Neural cell (in vitro differentiated cells): ENCODE data around the gene NLRC3. TPM values are rescaled to one million over a fixed set of nuclear protein-coding genes. Genes with fewer than 3 reads are reported as not detected.

Experiments
- H2AFZ ChIP-seq: fragments of 200-600, 300-800 bp; sonication (generic), shearing (Covaris generic); 2 replicates; pipeline ENCODE4 v1.6.0; 2014; ENCODE audit warnings: low read depth, mild to moderate bottlenecking, antibody characterized with exemption, low read length, moderate library complexity
- H3F3A ChIP-seq: fragments of 200-600 bp; shearing (Covaris generic); 2 replicates; pipeline ENCODE4 v1.6.1; 2016; ENCODE audit warnings: mild to moderate bottlenecking, moderate library complexity, mixed read lengths, antibody characterized with exemption, low read length; ENCODE audit not compliant: insufficient read depth, poor library complexity, severe bottlenecking
- H3K27ac ChIP-seq: fragments of 200-600, 300-800 bp; sonication (generic), shearing (Covaris generic); 2 replicates; pipeline ENCODE4 v1.5.1; 2014; ENCODE audit warnings: mild to moderate bottlenecking, low read length, moderate library complexity
- H3K27me3 ChIP-seq: fragments of 300-800, 200-600 bp; sonication (generic), shearing (Covaris generic); 2 replicates; pipeline ENCODE4 v1.6.0; 2014; ENCODE audit warnings: mild to moderate bottlenecking, low read depth, low read length, moderate library complexity; ENCODE audit not compliant: insufficient read depth
- H3K36me3 ChIP-seq: fragments of 300-800, 200-600 bp; sonication (generic), shearing (Covaris generic); 2 replicates; pipeline ENCODE4 v1.5.1; 2014; ENCODE audit warnings: mild to moderate bottlenecking, antibody characterized with exemption, low read length, moderate library complexity; ENCODE audit not compliant: insufficient read depth
- H3K4me2 ChIP-seq: fragments of 300-800, 200-600 bp; sonication (generic), shearing (Covaris generic); 2 replicates; pipeline ENCODE4 v1.6.0; 2014; ENCODE audit warnings: mild to moderate bottlenecking, low read length
- H3K4me3 ChIP-seq: fragments of 300-800, 200-600 bp; sonication (generic), shearing (Covaris generic); 2 replicates; pipeline ENCODE4 v1.5.1; 2014; ENCODE audit warnings: mild to moderate bottlenecking, low read length, moderate library complexity
- H3K79me2 ChIP-seq: fragments of 200-600 bp; shearing (Covaris generic); replicated peaks from 2 replicates; pipeline ENCODE4 v1.6.0; 2014; ENCODE audit warnings: mild to moderate bottlenecking, low read length, moderate library complexity; ENCODE audit not compliant: insufficient read depth
- H3K9ac ChIP-seq: fragments of 300-800, 200-600 bp; sonication (generic), shearing (Covaris generic); 2 replicates; pipeline ENCODE4 v1.6.1; 2016; ENCODE audit warnings: mild to moderate bottlenecking, low read length, mixed read lengths
- H3K9me2 ChIP-seq: fragments of 200-600 bp; shearing (Covaris generic); 2 replicates; pipeline ENCODE4 v1.6.1; 2016; ENCODE audit warnings: mild to moderate bottlenecking, low read length, mixed read lengths; ENCODE audit not compliant: insufficient read depth
- H3K9me3 ChIP-seq: fragments of 200-600, 300-800 bp; sonication (generic), shearing (Covaris generic); 2 replicates; pipeline ENCODE4 v1.6.1; 2016; ENCODE audit warnings: mild to moderate bottlenecking, mixed run types, low read length, moderate library complexity, mixed read lengths
- H4K20me1 ChIP-seq: fragments of 200-600 bp; shearing (Covaris generic); 2 replicates; pipeline ENCODE4 v1.6.1; 2016; ENCODE audit warnings: mild to moderate bottlenecking, mixed run types; ENCODE audit not compliant: insufficient read depth
- CTCF ChIP-seq: fragments of 450-650 bp; IDR thresholded peaks from 2 replicates; pipeline ENCODE4 v1.5.1; 2014; ENCODE audit warnings: antibody characterized with exemption, mild to moderate bottlenecking, moderate library complexity; ENCODE audit not compliant: poor library complexity, severe bottlenecking
- EP300 ChIP-seq: fragments of 450-650 bp; conservative IDR thresholded peaks from 2 replicates; pipeline ENCODE4 v1.6.1; 2014; ENCODE audit warnings: antibody characterized with exemption, mild to moderate bottlenecking, moderate library complexity; ENCODE audit not compliant: poor library complexity, severe bottlenecking
- EZH2 ChIP-seq: fragments of 200-600, 300-800 bp; shearing (Covaris generic), sonication (generic); IDR thresholded peaks from 2 replicates; pipeline ENCODE4 v1.6.1; 2014; ENCODE audit warnings: antibody characterized with exemption, low read length, borderline replicate concordance, mild to moderate bottlenecking; ENCODE audit not compliant: insufficient read depth, poor library complexity, severe bottlenecking
- MXI1 ChIP-seq: fragments of 450-650 bp; conservative IDR thresholded peaks from 2 replicates; pipeline ENCODE4 v1.6.1; 2014; ENCODE audit warnings: antibody characterized with exemption, mild to moderate bottlenecking; ENCODE audit not compliant: poor library complexity, severe bottlenecking
- POLR2AphosphoS5 ChIP-seq: IDR thresholded peaks from 2 replicates; pipeline ENCODE4 v1.6.1; 2012
- RAD21 ChIP-seq: fragments of 450-650 bp; conservative IDR thresholded peaks from 2 replicates; pipeline ENCODE4 v1.6.1; 2014; ENCODE audit warnings: antibody characterized with exemption, mild to moderate bottlenecking, moderate library complexity
- SMC3 ChIP-seq: fragments of 450-650 bp; conservative IDR thresholded peaks from 2 replicates; pipeline ENCODE4 v1.6.1; 2014; ENCODE audit warnings: antibody characterized with exemption, mild to moderate bottlenecking, moderate library complexity; ENCODE audit not compliant: poor library complexity
- TAF1 ChIP-seq: IDR thresholded peaks from 2 replicates; pipeline ENCODE4 v1.6.1; 2012; ENCODE audit warnings: low read depth
- polyA plus RNA-seq: library from polyadenylated mRNA; depleted of rRNA; stranded (reverse); fragments of >200 nt; gene quantifications from 2 replicates; pipeline ENCODE4 v1.2.3, GENCODE V29; 2014
- TF ChIP-seq, protein P1 (sequence below): IDR thresholded peaks from 2 replicates; pipeline ENCODE4 v1.6.1; 2012; ENCODE audit warnings: borderline replicate concordance

Gene NLRC3
- polyA plus RNA-seq, 1 donor from 2014 or later = 0.57 TPM

DNA sequence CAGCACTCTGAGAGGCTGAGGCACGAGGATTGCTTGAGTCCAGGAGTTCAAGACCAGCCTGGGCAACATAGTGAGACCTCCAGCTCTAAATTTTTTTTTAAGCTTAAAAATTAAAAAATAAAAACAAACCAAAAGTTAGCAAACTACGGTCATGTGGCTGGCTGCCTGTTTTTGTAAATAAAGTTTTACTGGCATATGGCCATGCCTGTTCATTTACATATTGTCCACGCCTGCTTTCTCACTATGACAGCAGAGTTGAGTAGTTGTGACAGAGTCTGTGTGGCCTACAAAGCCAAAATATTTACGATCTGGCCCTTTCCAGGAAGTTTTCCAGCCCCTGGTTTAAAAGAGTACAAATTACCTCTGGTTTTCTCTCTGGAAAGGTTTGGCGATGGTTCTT is 30.9 kb upstream of the NLRC3 start:
- H3K27me3 ChIP-seq = no peaks in the 10 kb centered on the region
- H3K4me2 ChIP-seq = no peak overlapping the region
- peaks cover 9% of the 10 kb centered on the region for H3K79me2 ChIP-seq
- no peak overlapping the region for H3K27ac ChIP-seq
- no peaks in the 10 kb centered on the region for H3K9me3 ChIP-seq
- no peaks in the 10 kb centered on the region for H3K9me2 ChIP-seq
- H3K36me3 ChIP-seq = peaks cover 5% of the 10 kb centered on the region
- TF ChIP-seq RAD21 (no peak), POLR2AphosphoS5 (no peak), EZH2 (no peak), SMC3 (no peak), EP300 (no peak), MXI1 (no peak), TAF1 (no peak), CTCF (no peak)
- TF ChIP-seq, protein P1, sequence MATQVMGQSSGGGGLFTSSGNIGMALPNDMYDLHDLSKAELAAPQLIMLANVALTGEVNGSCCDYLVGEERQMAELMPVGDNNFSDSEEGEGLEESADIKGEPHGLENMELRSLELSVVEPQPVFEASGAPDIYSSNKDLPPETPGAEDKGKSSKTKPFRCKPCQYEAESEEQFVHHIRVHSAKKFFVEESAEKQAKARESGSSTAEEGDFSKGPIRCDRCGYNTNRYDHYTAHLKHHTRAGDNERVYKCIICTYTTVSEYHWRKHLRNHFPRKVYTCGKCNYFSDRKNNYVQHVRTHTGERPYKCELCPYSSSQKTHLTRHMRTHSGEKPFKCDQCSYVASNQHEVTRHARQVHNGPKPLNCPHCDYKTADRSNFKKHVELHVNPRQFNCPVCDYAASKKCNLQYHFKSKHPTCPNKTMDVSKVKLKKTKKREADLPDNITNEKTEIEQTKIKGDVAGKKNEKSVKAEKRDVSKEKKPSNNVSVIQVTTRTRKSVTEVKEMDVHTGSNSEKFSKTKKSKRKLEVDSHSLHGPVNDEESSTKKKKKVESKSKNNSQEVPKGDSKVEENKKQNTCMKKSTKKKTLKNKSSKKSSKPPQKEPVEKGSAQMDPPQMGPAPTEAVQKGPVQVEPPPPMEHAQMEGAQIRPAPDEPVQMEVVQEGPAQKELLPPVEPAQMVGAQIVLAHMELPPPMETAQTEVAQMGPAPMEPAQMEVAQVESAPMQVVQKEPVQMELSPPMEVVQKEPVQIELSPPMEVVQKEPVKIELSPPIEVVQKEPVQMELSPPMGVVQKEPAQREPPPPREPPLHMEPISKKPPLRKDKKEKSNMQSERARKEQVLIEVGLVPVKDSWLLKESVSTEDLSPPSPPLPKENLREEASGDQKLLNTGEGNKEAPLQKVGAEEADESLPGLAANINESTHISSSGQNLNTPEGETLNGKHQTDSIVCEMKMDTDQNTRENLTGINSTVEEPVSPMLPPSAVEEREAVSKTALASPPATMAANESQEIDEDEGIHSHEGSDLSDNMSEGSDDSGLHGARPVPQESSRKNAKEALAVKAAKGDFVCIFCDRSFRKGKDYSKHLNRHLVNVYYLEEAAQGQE = no peak
- no peak overlapping the region for H2AFZ ChIP-seq
- H3K9ac ChIP-seq = no peak overlapping the region
- no peaks in the 10 kb centered on the region for H4K20me1 ChIP-seq
- H3F3A ChIP-seq = no peaks in the 10 kb centered on the region
- H3K4me3 ChIP-seq = no peak overlapping the region

DNA sequence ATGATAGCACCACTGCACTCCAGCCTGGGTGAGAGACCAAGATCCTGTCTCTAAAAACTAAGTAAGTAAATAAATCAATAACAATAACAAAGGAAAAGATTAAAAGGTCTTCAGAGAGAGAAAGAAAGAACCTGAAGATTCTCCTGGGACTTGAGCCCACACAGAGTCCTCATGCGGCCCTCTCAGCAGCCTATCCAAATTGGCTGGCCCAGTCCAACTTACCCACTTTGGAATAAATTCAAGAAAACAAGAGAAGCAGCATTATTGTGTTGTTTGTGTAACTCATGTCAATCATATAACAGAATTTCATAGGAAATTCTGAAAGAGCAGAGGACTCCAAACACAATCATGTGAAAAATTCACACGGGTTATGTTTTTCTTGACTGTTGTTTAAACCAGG is 30.4 kb upstream of the NLRC3 start:
- Histone ChIP-seq H3K27ac (no peak overlapping the region), H3K9me3 (no peaks in the 10 kb centered on the region), H3K36me3 (peaks cover 5% of the 10 kb centered on the region), H3K4me2 (no peak overlapping the region), H3F3A (no peaks in the 10 kb centered on the region), H3K9ac (no peak overlapping the region), H4K20me1 (no peaks in the 10 kb centered on the region), H3K79me2 (peaks cover 5% of the 10 kb centered on the region), H2AFZ (no peak overlapping the region), H3K9me2 (no peaks in the 10 kb centered on the region), H3K27me3 (no peaks in the 10 kb centered on the region), H3K4me3 (no peak overlapping the region)
- TF ChIP-seq EZH2 (no peak), TAF1 (no peak), CTCF (no peak), RAD21 (no peak), EP300 (no peak), SMC3 (no peak), MXI1 (no peak)
- TF ChIP-seq, protein P1 = no peak
